Measurements from ENCODE around the gene VSIG10L2. TPM values are rescaled to one million over a fixed set of nuclear protein-coding genes. Genes with fewer than 3 reads are reported as not detected.

The VSIG10L2 gene
- 0.14 TPM in 1 of 2 replicates, not detected in the other for total RNA-seq

GRCh38 chr11:125945797-125946520 lies at the start of gene VSIG10L2:
VSIG10L2 (plus strand) TSS chr11:125946044; CDS start chr11:125946056, 12 bp downstream.

GRCh38 chr11:125902927-125903710 lies 42.7 kb upstream of the VSIG10L2 start, which contains the start of gene PUS3:
PUS3 (minus strand) TSS chr11:125903206; CDS start chr11:125896284, 6,922 bp downstream.

GRCh38 chr11:125903711-125904659 lies 41.9 kb upstream of the VSIG10L2 start, which contains the start of gene DDX25:
DDX25 (plus strand) TSS chr11:125904508; CDS start chr11:125904518, 10 bp downstream.

Other genes with a start within 250 kb of the VSIG10L2 start
- not detected in 2 replicates for gene PATE1, start 199.8 kb upstream of the VSIG10L2 start, total RNA-seq
- not detected in 2 replicates for gene PATE2, start 167.2 kb upstream of the VSIG10L2 start, total RNA-seq
- not detected in 2 replicates for gene PATE3, start 157.9 kb upstream of the VSIG10L2 start, total RNA-seq
- gene PATE4, start 112.7 kb upstream of the VSIG10L2 start, total RNA-seq: not detected in 2 replicates
- 3.7 and 4.9 TPM in 2 replicates for gene HYLS1, start 58.4 kb upstream of the VSIG10L2 start, total RNA-seq
- 11.4 and 13.0 TPM in 2 replicates for gene PUS3, start 42.8 kb upstream of the VSIG10L2 start, total RNA-seq
- gene DDX25, start 41.5 kb upstream of the VSIG10L2 start, total RNA-seq: not detected in 2 replicates
- 8.8 and 16.9 TPM in 2 replicates for gene CDON, start 116.8 kb downstream of the VSIG10L2 start, total RNA-seq

All from smooth muscle cell of bladder (primary cell).